ENCODE data around the gene ZNF687.

DNA sequence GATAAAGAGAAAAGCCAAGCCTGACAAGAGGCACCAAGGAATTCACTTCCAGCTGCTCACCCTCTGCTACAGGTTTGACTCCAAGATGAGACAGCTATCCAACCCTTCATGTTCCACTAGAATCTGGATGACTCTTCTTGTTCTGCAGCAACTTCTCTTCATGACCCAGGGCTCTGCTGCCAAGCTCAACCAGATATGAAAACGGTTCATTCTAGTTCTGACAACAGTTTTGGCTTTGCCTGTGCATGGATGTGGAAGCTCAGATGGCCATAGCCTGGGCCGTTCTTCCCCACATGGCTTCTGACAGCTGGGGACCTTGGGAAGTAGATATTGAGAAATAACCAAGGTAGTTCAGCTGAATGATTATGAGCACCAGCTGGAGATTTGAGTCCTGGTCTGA is 31.4 kb downstream of the ZNF687 start:
- TF ChIP-seq, protein P1, sequence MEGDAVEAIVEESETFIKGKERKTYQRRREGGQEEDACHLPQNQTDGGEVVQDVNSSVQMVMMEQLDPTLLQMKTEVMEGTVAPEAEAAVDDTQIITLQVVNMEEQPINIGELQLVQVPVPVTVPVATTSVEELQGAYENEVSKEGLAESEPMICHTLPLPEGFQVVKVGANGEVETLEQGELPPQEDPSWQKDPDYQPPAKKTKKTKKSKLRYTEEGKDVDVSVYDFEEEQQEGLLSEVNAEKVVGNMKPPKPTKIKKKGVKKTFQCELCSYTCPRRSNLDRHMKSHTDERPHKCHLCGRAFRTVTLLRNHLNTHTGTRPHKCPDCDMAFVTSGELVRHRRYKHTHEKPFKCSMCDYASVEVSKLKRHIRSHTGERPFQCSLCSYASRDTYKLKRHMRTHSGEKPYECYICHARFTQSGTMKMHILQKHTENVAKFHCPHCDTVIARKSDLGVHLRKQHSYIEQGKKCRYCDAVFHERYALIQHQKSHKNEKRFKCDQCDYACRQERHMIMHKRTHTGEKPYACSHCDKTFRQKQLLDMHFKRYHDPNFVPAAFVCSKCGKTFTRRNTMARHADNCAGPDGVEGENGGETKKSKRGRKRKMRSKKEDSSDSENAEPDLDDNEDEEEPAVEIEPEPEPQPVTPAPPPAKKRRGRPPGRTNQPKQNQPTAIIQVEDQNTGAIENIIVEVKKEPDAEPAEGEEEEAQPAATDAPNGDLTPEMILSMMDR (IDR thresholded peaks at IDR 0.05; ENCODE audit: low read depth, low read length, poor library complexity, severe bottlenecking), result no peak
- TF ChIP-seq EZH2phosphoT487 (IDR thresholded peaks at IDR 0.05; ENCODE audit: borderline replicate concordance, low read length), result no peak

All from DOHH2 (cell line).